ENCODE data around the gene ZNF652. TPM values are rescaled to one million over a fixed set of nuclear protein-coding genes. Genes with fewer than 3 reads are reported as not detected.

ZNF652 gene
- total RNA-seq, 1 donor from 2014 or later, result 26.8 TPM

- Histone ChIP-seq H3K4me2 (ENCODE audit: low read length) (no peak overlapping the region), H3K27me3 (ENCODE audit: insufficient read depth, low read length) (no peaks in the 10 kb centered on the region), H3K4me1 (ENCODE audit: insufficient read depth, low read length) (no peaks in the 10 kb centered on the region), H2AFZ (ENCODE audit: low read depth, low read length) (no peak overlapping the region), H3K4me3 (ENCODE audit: insufficient read depth, low read depth, low read length) (no peak overlapping the region), H3K79me2 (ENCODE audit: insufficient read depth, low read length) (no peaks in the 10 kb centered on the region), H3K36me3 (ENCODE audit: insufficient read depth, low read length) (no peaks in the 10 kb centered on the region), H3K9me3 (ENCODE audit: insufficient read depth, low read depth, low read length) (no peaks in the 10 kb centered on the region), H4K20me1 (ENCODE audit: insufficient read depth, low read length) (no peaks in the 10 kb centered on the region), H3K27ac (ENCODE audit: low read depth, low read length) (no peak overlapping the region), H3K9ac (ENCODE audit: low read length) (no peak overlapping the region)
- no peak overlapping the region for H3K4me3 Mint-ChIP-seq (ENCODE audit: unreplicated experiment)
- no peaks in the 10 kb centered on the region for H3K27me3 Mint-ChIP-seq (ENCODE audit: low read depth, unreplicated experiment)
- no peak for TF ChIP-seq EZH2 (IDR thresholded peaks at IDR 0.05; ENCODE audit: insufficient read depth, low read length)
- TF ChIP-seq CTCF (IDR thresholded peaks at IDR 0.05; ENCODE audit: insufficient read depth, low read depth, low read length), result no peak
- peaks cover 5% of the 10 kb centered on the region for H3K36me3 Mint-ChIP-seq (ENCODE audit: low read depth, unreplicated experiment)
- no peak overlapping the region for H3K27ac Mint-ChIP-seq (ENCODE audit: unreplicated experiment)
- FAIRE-seq (no peak), DNase-seq (ENCODE audit: low read depth) (no peak)
- peaks cover 4% of the 10 kb centered on the region for H3K9me3 Mint-ChIP-seq (ENCODE audit: unreplicated experiment)
- no peaks in the 10 kb centered on the region for H3K4me1 Mint-ChIP-seq (ENCODE audit: low read depth, unreplicated experiment)
Measured at GRCh38 chr17:49372425-49372824, 10.4 kb upstream of the ZNF652 start.

GRCh38 chr17:49370971-49371834 is 9.2 kb upstream of the ZNF652 start:
- Mint-ChIP-seq H3K9me3 (ENCODE audit: unreplicated experiment) (peaks cover 2% of the 10 kb centered on the region), H3K27ac (ENCODE audit: unreplicated experiment) (no peak overlapping the region), H3K27me3 (ENCODE audit: low read depth, unreplicated experiment) (no peaks in the 10 kb centered on the region), H3K4me1 (ENCODE audit: low read depth, unreplicated experiment) (no peaks in the 10 kb centered on the region), H3K4me3 (ENCODE audit: unreplicated experiment) (no peak overlapping the region), H3K36me3 (ENCODE audit: low read depth, unreplicated experiment) (peaks cover 3% of the 10 kb centered on the region)
- Histone ChIP-seq H2AFZ (ENCODE audit: low read depth, low read length) (no peak overlapping the region), H3K36me3 (ENCODE audit: insufficient read depth, low read length) (no peaks in the 10 kb centered on the region), H3K4me2 (ENCODE audit: low read length) (no peak overlapping the region), H3K9me3 (ENCODE audit: insufficient read depth, low read depth, low read length) (no peaks in the 10 kb centered on the region), H3K4me3 (ENCODE audit: insufficient read depth, low read depth, low read length) (no peak overlapping the region), H3K79me2 (ENCODE audit: insufficient read depth, low read length) (no peaks in the 10 kb centered on the region), H3K9ac (ENCODE audit: low read length) (no peak overlapping the region), H3K4me1 (ENCODE audit: insufficient read depth, low read length) (no peaks in the 10 kb centered on the region), H4K20me1 (ENCODE audit: insufficient read depth, low read length) (no peaks in the 10 kb centered on the region), H3K27ac (ENCODE audit: low read depth, low read length) (no peak overlapping the region), H3K27me3 (ENCODE audit: insufficient read depth, low read length) (no peaks in the 10 kb centered on the region)
- no peak for TF ChIP-seq CTCF (IDR thresholded peaks at IDR 0.05; ENCODE audit: insufficient read depth, low read depth, low read length)
- no peak for TF ChIP-seq EZH2 (IDR thresholded peaks at IDR 0.05; ENCODE audit: insufficient read depth, low read length)
- FAIRE-seq, result no peak
- DNase-seq (ENCODE audit: low read depth), result no peak

- Histone ChIP-seq H3K4me3 (ENCODE audit: insufficient read depth, low read depth, low read length) (no peak overlapping the region), H4K20me1 (ENCODE audit: insufficient read depth, low read length) (no peaks in the 10 kb centered on the region), H3K4me2 (ENCODE audit: low read length) (no peak overlapping the region), H3K9ac (ENCODE audit: low read length) (no peak overlapping the region), H3K27me3 (ENCODE audit: insufficient read depth, low read length) (no peaks in the 10 kb centered on the region), H3K4me1 (ENCODE audit: insufficient read depth, low read length) (no peaks in the 10 kb centered on the region), H3K27ac (ENCODE audit: low read depth, low read length) (no peak overlapping the region), H3K9me3 (ENCODE audit: insufficient read depth, low read depth, low read length) (no peaks in the 10 kb centered on the region), H3K36me3 (ENCODE audit: insufficient read depth, low read length) (no peaks in the 10 kb centered on the region), H2AFZ (ENCODE audit: low read depth, low read length) (no peak overlapping the region), H3K79me2 (ENCODE audit: insufficient read depth, low read length) (no peaks in the 10 kb centered on the region)
- FAIRE-seq (no peak), DNase-seq (ENCODE audit: low read depth) (no peak)
- H3K4me1 Mint-ChIP-seq (ENCODE audit: low read depth, unreplicated experiment), result no peaks in the 10 kb centered on the region
- TF ChIP-seq EZH2 (IDR thresholded peaks at IDR 0.05; ENCODE audit: insufficient read depth, low read length) (no peak), CTCF (IDR thresholded peaks at IDR 0.05; ENCODE audit: insufficient read depth, low read depth, low read length) (no peak)
- peaks cover 3% of the 10 kb centered on the region for H3K36me3 Mint-ChIP-seq (ENCODE audit: low read depth, unreplicated experiment)
- H3K4me3 Mint-ChIP-seq (ENCODE audit: unreplicated experiment), result no peak overlapping the region
- H3K27ac Mint-ChIP-seq (ENCODE audit: unreplicated experiment), result no peak overlapping the region
- H3K27me3 Mint-ChIP-seq (ENCODE audit: low read depth, unreplicated experiment), result no peaks in the 10 kb centered on the region
- H3K9me3 Mint-ChIP-seq (ENCODE audit: unreplicated experiment), result no peaks in the 10 kb centered on the region
Measured at GRCh38 chr17:49369760-49370159, 7.7 kb upstream of the ZNF652 start.

Data from astrocyte (in vitro differentiated cells and primary cell).